Measurements from ENCODE around the gene PRKAR1B.

Gene PRKAR1B

GRCh38 chr7:545470-545869 is 181.6 kb downstream of the PRKAR1B start:
- H3K4me3 ChIP-seq (ENCODE audit: low read depth, low read length): no peak overlapping the region

DNA sequence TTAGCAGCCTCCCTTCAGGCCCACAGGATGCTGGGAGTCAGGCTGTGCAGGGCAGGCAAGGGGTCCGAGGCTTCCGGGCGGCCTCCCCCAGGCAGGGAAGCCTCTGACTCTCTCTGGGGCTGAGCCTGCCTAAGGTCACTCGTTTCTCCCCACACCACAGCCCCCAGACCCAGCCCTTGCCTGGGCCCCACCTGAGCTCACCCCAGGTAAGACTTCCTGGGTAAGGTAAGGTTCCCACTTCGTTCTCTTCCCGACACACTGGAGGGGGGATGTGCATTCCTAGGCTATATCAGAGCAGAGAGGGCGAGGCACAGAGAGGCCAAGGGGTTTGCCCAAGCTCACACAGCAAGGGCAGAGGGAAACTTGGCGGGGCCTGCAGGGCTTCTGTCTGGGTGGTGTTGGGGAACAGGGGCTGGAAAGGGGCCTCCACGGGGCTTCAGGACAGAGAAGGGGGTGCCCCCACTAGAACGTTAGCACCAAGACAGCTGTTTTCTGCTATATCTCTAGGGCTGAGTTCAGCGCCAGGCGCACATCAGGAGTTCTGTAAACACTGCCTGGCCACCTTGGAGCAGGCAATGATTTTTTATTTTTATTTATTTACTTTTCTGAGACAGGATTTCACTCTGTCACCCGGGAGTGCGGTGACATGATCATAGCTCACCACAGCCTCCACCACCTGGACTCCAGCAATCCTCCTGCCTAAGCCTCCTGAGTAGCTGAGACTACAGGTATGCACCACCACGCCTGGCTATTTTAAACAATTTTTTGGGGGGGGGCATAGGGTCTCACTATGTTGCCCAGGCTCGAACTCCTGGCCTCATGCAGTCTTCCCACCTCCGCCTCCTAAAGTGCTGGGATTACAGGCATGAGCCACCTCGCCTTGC is 182.5 kb downstream of the PRKAR1B start:
- H3K4me3 ChIP-seq (ENCODE audit: low read depth, low read length): no peak overlapping the region

GRCh38 chr7:543501-544337 is 183.4 kb downstream of the PRKAR1B start:
- H3K4me3 ChIP-seq (ENCODE audit: low read depth, low read length): no peak overlapping the region

DNA sequence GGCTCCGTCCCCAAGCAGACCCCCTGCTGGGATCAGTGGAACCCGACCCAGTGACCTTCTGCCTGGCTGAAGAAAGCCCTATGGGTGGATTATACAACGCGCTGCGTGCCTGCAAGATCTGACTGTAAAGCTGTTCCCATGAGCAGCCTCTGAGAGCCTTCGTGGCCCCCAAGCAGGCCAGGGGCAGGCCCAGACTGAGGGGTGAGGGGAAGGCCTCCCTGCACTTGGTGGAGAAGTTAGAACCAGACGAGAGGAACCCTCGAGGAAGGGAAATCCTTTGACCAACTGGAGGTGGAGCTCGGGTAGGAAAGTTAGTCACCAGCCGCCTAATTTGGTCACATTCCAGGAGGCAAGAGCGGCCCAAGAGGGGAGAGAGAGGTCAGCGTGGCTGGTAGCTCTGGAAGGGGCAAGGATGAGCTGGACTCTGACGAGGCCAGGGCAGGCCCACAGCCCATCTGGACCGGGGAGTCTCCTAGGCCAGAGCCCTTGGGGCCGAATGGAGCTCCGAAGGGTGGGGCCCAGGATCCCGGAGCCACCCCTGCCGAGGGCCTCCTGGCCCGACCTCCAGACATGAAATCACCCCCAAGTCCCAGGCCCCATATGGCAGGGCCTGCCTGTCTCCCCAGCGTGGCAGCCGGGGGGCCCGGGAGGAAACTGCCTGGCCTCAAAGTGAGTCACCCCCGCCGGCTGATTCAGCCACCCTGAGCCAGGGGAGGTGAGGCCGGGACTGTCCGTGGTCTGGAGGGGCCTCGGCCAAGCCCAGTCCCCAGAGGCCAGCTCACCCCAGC is 184.2 kb downstream of the PRKAR1B start:
- no peak overlapping the region for H3K4me3 ChIP-seq (ENCODE audit: low read depth, low read length)

DNA sequence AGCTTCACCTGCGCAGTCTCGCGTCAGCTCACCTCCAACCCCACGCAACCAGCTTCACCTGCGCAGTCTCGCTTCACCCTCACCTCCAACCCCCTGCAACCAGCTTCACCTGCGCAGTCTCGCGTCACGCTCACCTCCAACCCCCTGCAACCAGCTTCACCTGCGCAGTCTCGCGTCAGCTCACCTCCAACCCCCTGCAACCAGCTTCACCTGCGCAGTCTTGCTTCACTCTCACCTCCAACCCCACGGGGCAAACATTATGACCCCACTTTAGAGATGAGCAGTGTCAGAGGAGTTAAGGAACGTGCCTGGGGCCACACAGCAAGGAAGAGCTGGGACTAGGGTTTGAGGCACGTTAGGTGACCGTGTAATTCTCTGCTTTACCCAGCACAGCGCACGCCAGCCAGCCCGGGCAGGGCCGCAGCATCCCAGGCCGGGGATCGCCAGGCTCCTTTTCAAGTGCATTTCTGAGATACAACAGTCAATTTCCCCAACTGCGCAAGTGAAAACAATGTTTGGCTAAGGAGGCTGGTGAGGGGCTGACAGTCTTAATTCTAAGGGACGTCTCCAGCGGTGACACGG is 184.9 kb downstream of the PRKAR1B start:
- no peak overlapping the region for H3K4me3 ChIP-seq (ENCODE audit: low read depth, low read length)

- no peak overlapping the region for H3K4me3 ChIP-seq (ENCODE audit: low read depth, low read length)
These were observed 185.4 kb downstream of the PRKAR1B start for GRCh38 chr7:541661-542060.

- no peak overlapping the region for H3K4me3 ChIP-seq (ENCODE audit: low read depth, low read length)
These were observed 186.1 kb downstream of the PRKAR1B start for GRCh38 chr7:540997-541396.

DNA sequence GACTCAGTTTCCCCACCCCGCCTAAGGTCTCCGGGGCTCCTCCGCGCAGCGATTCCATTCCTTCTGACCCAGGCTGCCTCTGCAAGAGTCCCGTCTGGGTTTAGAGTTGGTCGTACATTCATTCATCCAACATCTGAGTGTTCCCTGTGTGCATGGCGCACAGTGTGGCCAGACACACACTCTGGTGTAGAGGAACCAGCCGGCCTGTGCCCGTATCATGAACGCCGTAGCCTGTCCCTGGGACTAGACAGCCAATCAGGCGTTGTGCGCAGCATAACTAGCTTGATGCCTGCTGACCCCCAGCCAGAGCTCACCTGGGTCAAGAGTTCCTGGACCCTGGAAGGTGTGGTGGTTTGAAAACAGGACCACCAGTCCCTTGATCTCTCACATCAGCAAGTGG is 186.5 kb downstream of the PRKAR1B start:
- no peak overlapping the region for H3K4me3 ChIP-seq (ENCODE audit: low read depth, low read length)

- H3K4me3 ChIP-seq (ENCODE audit: low read depth, low read length): no peak overlapping the region
These were observed 187.2 kb downstream of the PRKAR1B start for GRCh38 chr7:539731-540411.

DNA sequence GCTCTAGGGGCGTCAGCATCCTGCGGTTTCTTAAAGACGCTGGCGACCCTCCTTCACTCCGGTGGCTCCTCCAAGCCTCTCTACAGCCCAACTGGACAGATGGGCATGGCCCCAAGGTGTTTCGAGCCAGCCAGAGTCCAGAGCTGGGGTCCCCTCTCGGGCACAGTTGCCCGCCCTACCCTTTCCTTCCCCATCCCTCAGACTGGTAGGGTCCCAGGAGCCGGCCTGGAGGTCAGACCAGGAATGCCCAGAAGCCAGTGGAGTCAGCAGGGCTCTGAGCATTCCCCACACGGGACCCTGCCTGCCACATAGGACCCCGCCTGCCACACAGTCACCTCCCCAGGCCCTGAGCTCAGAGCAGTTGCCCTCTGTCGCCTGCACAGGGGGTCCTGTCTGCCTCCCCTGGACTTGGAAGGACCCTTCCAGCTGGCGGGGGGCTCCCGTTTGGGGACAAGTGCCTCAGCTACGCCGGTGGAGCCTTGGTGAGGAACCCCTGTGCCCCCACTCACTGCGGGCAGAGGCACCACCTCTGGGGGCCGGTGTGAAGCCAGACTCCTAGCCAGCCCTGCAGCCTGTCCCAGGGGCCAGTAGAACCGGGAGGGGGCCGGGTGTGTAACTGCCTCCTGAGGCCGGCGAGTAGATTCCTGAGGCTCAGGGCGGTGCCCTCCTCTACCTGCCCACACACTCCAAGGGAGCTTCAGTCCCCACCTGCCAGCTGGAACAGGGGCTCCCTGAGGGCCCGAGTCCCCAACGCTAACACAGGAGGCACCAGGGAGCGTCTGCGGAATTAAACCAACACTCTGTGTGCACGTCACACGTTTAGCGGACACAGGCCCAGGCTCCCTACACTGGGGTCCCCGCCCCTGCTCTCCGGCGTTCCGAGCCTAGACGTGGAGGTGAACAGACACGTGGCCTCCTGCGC is 188.1 kb downstream of the PRKAR1B start:
- H3K4me3 ChIP-seq (ENCODE audit: low read depth, low read length): no peak overlapping the region

GRCh38 chr7:537911-538634 is 189.0 kb downstream of the PRKAR1B start:
- no peak overlapping the region for H3K4me3 ChIP-seq (ENCODE audit: low read depth, low read length)

GRCh38 chr7:536231-536630 is 190.8 kb downstream of the PRKAR1B start:
- H3K4me3 ChIP-seq (ENCODE audit: low read depth, low read length): no peak overlapping the region

DNA sequence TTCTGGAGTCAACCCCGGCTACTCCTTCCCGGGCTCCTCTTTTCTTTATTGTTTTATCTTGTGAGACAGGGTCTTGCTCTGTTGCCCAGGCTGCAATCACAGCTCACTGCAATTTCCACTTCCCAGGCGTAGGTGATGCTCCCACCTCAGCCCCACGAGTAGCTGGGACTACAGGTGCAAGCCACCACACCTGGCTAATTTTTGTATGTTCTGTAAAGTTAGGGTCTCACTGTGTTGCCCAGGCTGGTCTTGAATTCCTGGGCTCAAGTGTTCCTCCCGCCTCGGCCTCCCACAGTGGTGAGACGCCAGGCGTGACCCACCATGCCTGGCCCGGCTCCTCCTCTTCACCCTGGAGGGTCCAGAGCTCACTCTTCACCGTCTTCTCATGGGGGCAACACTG is 192.1 kb downstream of the PRKAR1B start:
- H3K4me3 ChIP-seq (ENCODE audit: low read depth, low read length): no peak overlapping the region

DNA sequence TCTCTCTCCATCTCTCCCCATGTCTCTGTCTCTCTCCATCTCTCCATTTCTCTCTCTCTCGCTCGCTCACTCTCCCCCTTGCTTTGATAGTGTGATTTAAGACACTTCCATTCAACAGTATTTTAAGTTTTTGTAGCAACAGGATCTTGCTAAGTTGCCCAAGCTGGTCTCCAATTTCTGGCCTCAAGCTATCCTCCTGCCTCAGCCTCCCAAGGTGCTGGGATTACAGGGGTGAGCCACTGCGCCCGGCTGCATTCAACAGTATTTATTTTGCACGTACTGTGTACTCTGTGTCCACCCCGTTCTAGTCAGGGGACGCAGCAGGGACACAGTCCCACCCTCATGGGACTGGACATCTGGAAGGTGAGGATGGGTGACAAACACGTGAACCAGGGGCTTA is 193.0 kb downstream of the PRKAR1B start:
- H3K4me3 ChIP-seq (ENCODE audit: low read depth, low read length): no peak overlapping the region

- no peak overlapping the region for H3K4me3 ChIP-seq (ENCODE audit: low read depth, low read length)
These were observed 193.8 kb downstream of the PRKAR1B start for GRCh38 chr7:533266-533665.

DNA sequence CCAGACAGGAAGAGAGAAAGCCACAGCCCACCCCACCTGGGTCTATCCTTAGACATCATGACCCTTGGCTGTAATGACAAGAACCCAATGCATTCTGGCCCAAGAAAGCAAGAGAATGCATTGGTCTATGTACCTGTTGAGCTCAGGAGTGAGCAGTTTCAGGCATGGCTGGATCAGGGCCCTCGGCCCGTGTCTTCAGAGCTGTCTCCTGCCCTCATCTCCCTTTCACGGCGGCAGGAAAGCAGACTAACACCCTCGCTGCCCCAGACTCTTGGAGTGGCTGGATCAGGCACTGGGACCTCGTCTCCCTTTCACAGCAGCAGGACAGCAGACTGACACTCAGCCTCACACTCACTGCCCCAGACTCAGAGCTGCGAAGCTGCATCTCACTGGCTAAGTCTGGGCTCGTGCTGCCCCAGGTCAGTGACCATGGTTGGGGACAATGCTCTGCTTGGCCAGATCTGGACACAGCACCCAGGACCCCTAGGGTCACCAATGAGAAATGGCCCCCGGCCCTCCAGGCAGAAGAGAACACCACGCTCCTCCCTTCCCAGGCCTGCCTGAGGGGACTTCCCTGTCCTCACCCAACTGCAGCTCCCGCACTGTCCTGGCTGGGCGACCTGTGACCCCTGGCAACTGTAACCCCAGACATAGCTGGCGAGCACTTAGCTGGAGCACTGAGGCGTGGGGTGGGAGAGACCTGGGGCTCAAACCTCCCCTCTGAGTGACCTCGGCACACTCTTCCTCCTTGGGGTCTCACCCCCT is 194.5 kb downstream of the PRKAR1B start:
- no peak overlapping the region for H3K4me3 ChIP-seq (ENCODE audit: low read depth, low read length)

DNA sequence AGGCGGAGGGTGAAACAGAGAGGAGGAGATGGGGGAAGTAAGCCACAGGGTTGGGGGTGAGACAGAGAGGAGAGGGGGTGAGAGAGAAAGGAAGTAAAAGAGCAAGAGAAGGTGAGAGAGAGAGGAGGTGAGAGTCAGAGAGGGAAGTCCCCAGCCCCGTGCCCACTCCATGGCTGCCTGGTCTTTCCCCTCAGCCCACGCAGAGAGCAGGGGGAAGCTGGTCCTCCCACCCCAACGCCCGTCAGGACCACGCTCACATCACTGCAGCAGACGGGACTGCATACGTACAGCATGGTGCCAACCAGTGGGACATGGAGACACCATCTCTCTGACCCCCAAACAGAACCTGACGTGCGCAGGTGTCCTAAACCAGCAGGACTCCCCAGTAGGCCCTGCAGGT is 195.3 kb downstream of the PRKAR1B start:
- H3K4me3 ChIP-seq (ENCODE audit: low read depth, low read length): no peak overlapping the region

DNA sequence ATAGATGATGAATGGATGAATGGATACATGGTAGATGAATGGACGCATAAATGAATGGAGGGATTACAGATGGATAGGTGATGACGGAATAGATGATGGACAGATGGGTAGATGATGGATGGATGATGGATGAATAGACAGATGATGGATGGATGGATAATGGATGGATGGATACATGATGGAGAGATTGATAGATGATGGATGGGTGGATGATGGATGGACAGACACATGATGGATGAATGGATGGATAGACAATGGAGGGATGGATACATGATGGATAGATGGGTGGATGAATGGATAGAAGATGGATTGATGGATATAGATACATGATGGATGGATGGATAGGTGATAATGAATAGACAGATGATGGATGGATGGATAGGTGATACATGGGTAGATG is 198.6 kb downstream of the PRKAR1B start:
- H3K4me3 ChIP-seq (ENCODE audit: low read depth, low read length): no peak overlapping the region

Measured in iPS-11a (cell line).